PC-9 (cell line): ENCODE measurements around the gene TIAM2. TPM values are rescaled to one million over a fixed set of nuclear protein-coding genes. Genes with fewer than 3 reads are reported as not detected.
A peak's percentile ranks its signal among the peaks of the same experiment; 100 is the strongest.

ENCODE experiments used
- BruUV-seq: library from RNA; stranded (reverse); fragments of 400-500 nt; replicated peaks from 2 replicates; lab custom pipeline; 2021; lab: Mats Ljungman, UMichigan
- CTCF ChIA-PET: fragments of 300-600 bp; sonication (Branson Sonifier 250); formaldehyde crosslinking; loops from one replicate; lab custom pipeline; 2022; ENCODE audit warnings: antibody characterized with exemption; lab: Charles Lee
- POLR2A ChIA-PET: fragments of 300-600 bp; sonication (Branson Sonifier 250); formaldehyde crosslinking; loops from one replicate; lab custom pipeline; 2022; ENCODE audit warnings: antibody characterized with exemption; ENCODE audit not compliant: unreplicated experiment; lab: Charles Lee
- DNase-seq, 2 experiments: peaks; one replicate each; pipeline versions ENCODE4 v3.0.0 to v3.0.0-alpha.2; 2015 to 2022; ENCODE audit warnings: mixed read lengths in 1 of 2
- H2AFZ ChIP-seq: fragments of 200-600 bp; sonication (generic); 2 replicates; pipeline ENCODE4 v1.8.1; 2017; ENCODE audit warnings: antibody characterized with exemption
- H3F3A ChIP-seq: fragments of 200-600 bp; sonication (generic); 2 replicates; pipeline ENCODE4 v1.8.1; 2017; ENCODE audit warnings: antibody characterized with exemption, mild to moderate bottlenecking, low read depth; ENCODE audit not compliant: insufficient read depth
- H3K27ac ChIP-seq: fragments of 200-600 bp; sonication (generic); 2 replicates; pipeline ENCODE4 v1.6.1; 2016; ENCODE audit warnings: mixed run types
- H3K27me3 ChIP-seq: fragments of 200-600 bp; sonication (generic); 2 replicates; pipeline ENCODE4 v1.6.1; 2016; ENCODE audit warnings: low read depth, mixed run types; ENCODE audit not compliant: insufficient read depth
- H3K36me3 ChIP-seq: fragments of 200-600 bp; sonication (generic); 2 replicates; pipeline ENCODE4 v1.6.1; 2016; ENCODE audit warnings: low read depth, mixed run types
- H3K4me1 ChIP-seq: fragments of 200-600 bp; sonication (generic); replicated peaks from 2 replicates; pipeline ENCODE4 v1.6.1; 2016; ENCODE audit warnings: mixed run types; ENCODE audit not compliant: insufficient read depth
- H3K4me2 ChIP-seq: fragments of 200-600 bp; sonication (generic); 2 replicates; pipeline ENCODE4 v1.6.1; 2017; ENCODE audit warnings: mixed run types
- H3K4me3 ChIP-seq: fragments of 200-600 bp; sonication (generic); 2 replicates; pipeline ENCODE4 v1.6.1; 2016; ENCODE audit warnings: mixed run types
- H3K79me2 ChIP-seq: fragments of 200-600 bp; sonication (generic); 2 replicates; pipeline ENCODE4 v1.6.1; 2017; ENCODE audit warnings: low read depth, mixed run types
- H3K9me2 ChIP-seq: fragments of 200-600 bp; sonication (generic); 2 replicates; pipeline ENCODE4 v1.8.1; 2017; ENCODE audit warnings: mild to moderate bottlenecking; ENCODE audit not compliant: insufficient read depth
- H3K9me3 ChIP-seq: fragments of 200-600 bp; sonication (generic); 2 replicates; pipeline ENCODE4 v1.8.1; 2016; ENCODE audit warnings: low read depth; ENCODE audit not compliant: insufficient read depth
- H4K20me1 ChIP-seq: fragments of 200-600 bp; sonication (generic); 2 replicates; pipeline ENCODE4 v1.8.1; 2017; ENCODE audit not compliant: insufficient read depth
- CTCF ChIP-seq: fragments of 200-600 bp; sonication (generic); conservative IDR thresholded peaks from 2 replicates; pipeline ENCODE4 v1.6.1; 2017; ENCODE audit warnings: mixed run types, antibody characterized with exemption, mild to moderate bottlenecking, moderate library complexity
- EZH2 ChIP-seq: fragments of 200-600 bp; sonication (generic); IDR thresholded peaks from 2 replicates; pipeline ENCODE4 v1.8.0; 2017; ENCODE audit warnings: antibody characterized with exemption, low read depth
- intact Hi-C: fragments of 100-400 bp; cut with micrococcal nuclease; formaldehyde crosslinking; loops from one replicate; pipeline ENCODE4 v1.10.0; 2022; ENCODE audit not compliant: unreplicated experiment
- total RNA-seq: library from RNA; stranded (reverse); gene quantifications from 2 replicates; pipeline ENCODE4 v1.2.3, GENCODE V29; 2021

Gene TIAM2
- total RNA-seq, 1 experiment from 2014 or later, result 11.4 TPM

- POLR2A ChIA-PET, result no interaction called here
- H3K79me2 ChIP-seq, result no peaks in the 10 kb centered on the region
- CTCF ChIA-PET, result no interaction called here
- no peaks in the 10 kb centered on the region for H4K20me1 ChIP-seq
- peaks cover 22% of the 10 kb centered on the region; the same call in 1 of the 2 replicates for H3F3A ChIP-seq
- no peaks in the 10 kb centered on the region for H3K9me2 ChIP-seq
- no peak overlapping the region for H3K27ac ChIP-seq
- H3K9me3 ChIP-seq, result no peaks in the 10 kb centered on the region
- TF ChIP-seq EZH2 (no peak), CTCF (no peak)
- intact Hi-C loops, result loop anchor here (5.0 kb wide), 1 partner anchor 124 kb away; the partner anchor contains the start of gene TFB1M
- H3K36me3 ChIP-seq, result no peaks in the 10 kb centered on the region
- no peak overlapping the region for H3K4me2 ChIP-seq
- no peaks in the 10 kb centered on the region for H3K27me3 ChIP-seq
- BruUV-seq, result no TSS peak
- H2AFZ ChIP-seq, result no peak overlapping the region
- peaks cover 30% of the 10 kb centered on the region for H3K4me1 ChIP-seq
- no peak overlapping the region for H3K4me3 ChIP-seq
- no peak for DNase-seq
Measured at GRCh38 chr6:155187994-155188706, 193.0 kb downstream of the TIAM2 start.

GRCh38 chr6:155188707-155189496 is 193.8 kb downstream of the TIAM2 start:
- intact Hi-C loops, result loop anchor here (5.0 kb wide), 1 partner anchor 123 kb away; the partner anchor contains the start of gene TFB1M
- BruUV-seq, result no TSS peak
- Histone ChIP-seq H3F3A (peaks cover 22% of the 10 kb centered on the region; the same call in 1 of the 2 replicates), H3K4me2 (no peak overlapping the region), H3K79me2 (no peaks in the 10 kb centered on the region), H3K27me3 (no peaks in the 10 kb centered on the region), H3K9me2 (no peaks in the 10 kb centered on the region), H4K20me1 (no peaks in the 10 kb centered on the region), H2AFZ (no peak overlapping the region), H3K27ac (no peak overlapping the region), H3K9me3 (no peaks in the 10 kb centered on the region), H3K36me3 (no peaks in the 10 kb centered on the region), H3K4me1 (peaks cover 30% of the 10 kb centered on the region), H3K4me3 (no peak overlapping the region)
- POLR2A ChIA-PET, result no interaction called here
- no peak for TF ChIP-seq CTCF
- TF ChIP-seq EZH2, result no peak
- CTCF ChIA-PET, result no interaction called here
- DNase-seq, result peak in 1 of 2 experiments; percentile 43

- no peak for TF ChIP-seq EZH2
- no peak for TF ChIP-seq CTCF
- Histone ChIP-seq H3K36me3 (no peaks in the 10 kb centered on the region), H3K4me3 (no peak overlapping the region), H2AFZ (no peak overlapping the region), H3K27ac (no peak overlapping the region), H3F3A (peaks cover 11% of the 10 kb centered on the region; the same call in 1 of the 2 replicates), H3K4me1 (peaks cover 17% of the 10 kb centered on the region), H3K79me2 (no peaks in the 10 kb centered on the region), H4K20me1 (no peaks in the 10 kb centered on the region), H3K9me2 (no peaks in the 10 kb centered on the region), H3K27me3 (no peaks in the 10 kb centered on the region), H3K9me3 (no peaks in the 10 kb centered on the region; the same call in 1 of the 2 replicates), H3K4me2 (no peak overlapping the region)
- BruUV-seq, result no TSS peak
- ChIA-PET POLR2A (interaction anchor here (0.6 kb wide), 1 partner anchor 218 kb away, joined by 3 read pairs; no protein-coding TSS in a partner anchor), CTCF (interaction anchor here (0.7 kb wide), 1 partner anchor 336 kb away, joined by 3 read pairs; no protein-coding TSS in a partner anchor)
- intact Hi-C loops, result no loop called here
- no peak for DNase-seq
Measured at GRCh38 chr6:155190677-155191076, 195.6 kb downstream of the TIAM2 start.
